K562 (cell line): ENCODE data around the gene COL15A1. TPM values are rescaled to one million over a fixed set of nuclear protein-coding genes. Genes with fewer than 3 reads are reported as not detected.

Experiments
- EGR1 ChIP-seq: fragments of 450-650 bp; conservative IDR thresholded peaks from 2 replicates; pipeline ENCODE4 v1.6.1; 2017; ENCODE audit warnings: mild to moderate bottlenecking
- HDAC1 ChIP-seq, 2 experiments: fragments of 450-650 bp; IDR thresholded peaks; 2 replicates each; pipeline ENCODE4 v1.6.1; 2016 to 2017; ENCODE audit warnings: inconsistent platforms in 1 of 2, mild to moderate bottlenecking in 1 of 2, moderate library complexity in 1 of 2
- HDAC3 ChIP-seq: fragments of 450-650 bp; IDR thresholded peaks from 2 replicates; pipeline ENCODE4 v1.6.1; 2018; ENCODE audit warnings: borderline replicate concordance, mild to moderate bottlenecking, moderate library complexity; ENCODE audit not compliant: partially characterized antibody
- HDGF ChIP-seq: fragments of 450-650 bp; IDR thresholded peaks from 2 replicates; pipeline ENCODE4 v1.6.1; 2016
- IFI16 ChIP-seq: fragments of 250-450 bp; sonication (Bioruptor Pico); IDR thresholded peaks from 2 replicates; pipeline ENCODE4 v2.1.2; 2022; ENCODE audit warnings: mild to moderate bottlenecking, inconsistent platforms
- NCOR1 ChIP-seq: fragments of 450-650 bp; IDR thresholded peaks from 2 replicates; pipeline ENCODE4 v1.6.1; 2016; ENCODE audit warnings: mild to moderate bottlenecking, moderate library complexity
- PTRF ChIP-seq: fragments of 450-650 bp; IDR thresholded peaks from 2 replicates; pipeline ENCODE4 v1.6.1; 2016; ENCODE audit warnings: mild to moderate bottlenecking, missing genetic modification characterization, missing compliant biosample characterization
- SRF ChIP-seq, 2 experiments: fragments of 250-450, 450-650 bp in 1 of 2; sonication (Bioruptor Pico) in 1 of 2; sonication (generic) in 1 of 2; formaldehyde crosslinking; IDR thresholded peaks; 2 replicates each; pipeline versions ENCODE4 v1.5.0 to v1.5.1; 2020 to 2022; ENCODE audit warnings: mild to moderate bottlenecking in 1 of 2, missing genetic modification reagents in 1 of 2
- SRSF7 ChIP-seq: fragments of 200-400 bp; formaldehyde crosslinking; optimal IDR thresholded peaks from 2 replicates; pipeline ENCODE3; 2017; ENCODE audit warnings: mild to moderate bottlenecking, low read depth, low read length
- ZBTB7A ChIP-seq: IDR thresholded peaks from 2 replicates; pipeline ENCODE4 v1.6.1; 2011; ENCODE audit warnings: low read depth, mild to moderate bottlenecking, low read length, moderate library complexity, borderline replicate concordance; ENCODE audit not compliant: control insufficient read depth
- ZNF165 ChIP-seq: fragments of 250-450 bp; sonication (Bioruptor Pico); IDR thresholded peaks from 2 replicates; pipeline ENCODE4 v1.4.0; 2020; ENCODE audit warnings: borderline replicate concordance
- ZNF431 ChIP-seq: sonication (generic); formaldehyde crosslinking; IDR thresholded peaks from 2 replicates; pipeline ENCODE4 v1.8.0; 2022; ENCODE audit warnings: mild to moderate bottlenecking, missing genetic modification reagents
- ZNF551 ChIP-seq: fragments of 250-450 bp; sonication (Bioruptor Pico); IDR thresholded peaks from 2 replicates; pipeline ENCODE4 v1.5.0; 2021; ENCODE audit warnings: mild to moderate bottlenecking, moderate library complexity
- ZNF785 ChIP-seq: fragments of 250-450 bp; sonication (Bioruptor Pico); IDR thresholded peaks from 2 replicates; pipeline ENCODE4 v1.4.0; 2020; ENCODE audit warnings: mild to moderate bottlenecking
- polyA plus RNA-seq, 8 experiments: library from polyadenylated mRNA; depleted of rRNA in 4 of 8; stranded (reverse) in 5 of 8; unstranded in 3 of 8; fragments of >200 nt; fragmentation: Nextera tagmentation in 2 of 8; fragmentation: Illumina TruSeq in 1 of 8; extraction: Ambion mirVana in 2 of 8; extraction: Trizol in 1 of 8; gene quantifications; 2 replicates each; pipeline versions ENCODE4 v1.2.1 to v1.2.3, GENCODE V29; 2011 to 2014; ENCODE audit warnings: inconsistent platforms in 1 of 8, missing spikeins in 1 of 8
- total RNA-seq, 7 experiments: library from RNA; depleted of rRNA in 6 of 7; stranded (reverse); fragments of >200 nt in 6 of 7; fragmentation: Illumina TruSeq in 2 of 7; extraction: Trizol in 2 of 7; gene quantifications; 2 replicates each; pipeline versions ENCODE4 v1.2.1 to v1.2.3, GENCODE V29; 2011 to 2021; ENCODE audit warnings: low replicate concordance in 1 of 7
- TF ChIP-seq, protein P1 (sequence below): fragments of 450-650 bp; formaldehyde crosslinking; conservative IDR thresholded peaks from 2 replicates; pipeline ENCODE4 v1.4.0; 2022; ENCODE audit warnings: mild to moderate bottlenecking, missing genetic modification characterization
- TF ChIP-seq, protein P2 (sequence below): fragments of 250-450 bp; sonication (Bioruptor Pico); IDR thresholded peaks from 2 replicates; pipeline ENCODE4 v1.8.0; 2021; ENCODE audit warnings: moderate library complexity, mild to moderate bottlenecking, inconsistent platforms
- TF ChIP-seq, protein P3 (sequence below): sonication (generic); formaldehyde crosslinking; IDR thresholded peaks from 2 replicates; pipeline ENCODE4 v1.8.0; 2022; ENCODE audit warnings: mild to moderate bottlenecking, missing genetic modification reagents
- TF ChIP-seq, protein P4 (sequence below): fragments of 250-450 bp; sonication (Bioruptor Pico); IDR thresholded peaks from 2 replicates; pipeline ENCODE4 v1.5.0; 2020; ENCODE audit warnings: mild to moderate bottlenecking, borderline replicate concordance

COL15A1 gene
- total and polyA plus RNA-seq, 9 of the 15 experiments (the other 6 are each of a cell fraction or from before 2014, with no cell fraction given), result 0.46 to 5.1 (median 2.6) TPM

DNA sequence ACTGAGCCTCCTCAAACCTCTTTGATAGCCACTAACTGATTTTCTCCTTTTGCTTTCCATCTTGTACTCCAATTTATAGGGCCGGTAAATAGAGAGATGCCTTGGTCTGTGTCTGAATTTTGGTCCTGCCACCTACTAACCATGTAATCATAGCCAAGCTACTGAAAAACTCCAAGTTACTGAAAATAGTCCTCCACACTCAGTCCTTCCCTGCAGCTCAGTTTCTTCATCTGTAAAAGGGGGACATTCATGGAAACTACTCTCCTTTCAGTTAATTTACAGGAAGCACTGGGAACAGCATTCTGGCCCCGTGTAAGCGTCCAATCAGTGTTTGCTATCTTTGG, 131.2 kb downstream of the COL15A1 start (continued):
- 0 out of 4 replicates have a peak, but pooled peaks of 1 of the 2 experiments have one; percentile 3 for TF ChIP-seq SRF (CRISPR knock-in tag; IDR thresholded peaks at IDR 0.05)
- TF ChIP-seq IFI16 (CRISPR knock-in tag), result no peak
- TF ChIP-seq, protein P1, sequence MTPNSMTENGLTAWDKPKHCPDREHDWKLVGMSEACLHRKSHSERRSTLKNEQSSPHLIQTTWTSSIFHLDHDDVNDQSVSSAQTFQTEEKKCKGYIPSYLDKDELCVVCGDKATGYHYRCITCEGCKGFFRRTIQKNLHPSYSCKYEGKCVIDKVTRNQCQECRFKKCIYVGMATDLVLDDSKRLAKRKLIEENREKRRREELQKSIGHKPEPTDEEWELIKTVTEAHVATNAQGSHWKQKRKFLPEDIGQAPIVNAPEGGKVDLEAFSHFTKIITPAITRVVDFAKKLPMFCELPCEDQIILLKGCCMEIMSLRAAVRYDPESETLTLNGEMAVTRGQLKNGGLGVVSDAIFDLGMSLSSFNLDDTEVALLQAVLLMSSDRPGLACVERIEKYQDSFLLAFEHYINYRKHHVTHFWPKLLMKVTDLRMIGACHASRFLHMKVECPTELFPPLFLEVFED (CRISPR knock-in tag), result 0 out of 2 replicates have a peak, but pooled peaks have one; percentile 24
- 0 out of 2 replicates have a peak, but pooled peaks have one; percentile 14 for TF ChIP-seq ZNF431 (CRISPR knock-in tag)
- no peak for TF ChIP-seq NCOR1
- no peak for TF ChIP-seq SRSF7
- TF ChIP-seq ZNF785, result no peak
- TF ChIP-seq ZNF551 (CRISPR knock-in tag), result no peak; the same call in 1 of the 2 replicates
- no peak for TF ChIP-seq HDAC3
- no peak for TF ChIP-seq EGR1
- no peak for TF ChIP-seq ZNF165
- TF ChIP-seq HDAC1 (IDR thresholded peaks at IDR 0.05), result peak in 1 of 2 experiments; percentile 59; a peak in 1 of 4 replicates
- TF ChIP-seq HDGF, result peak; percentile 90; the same call in 1 of the 2 replicates
- TF ChIP-seq, protein P2, sequence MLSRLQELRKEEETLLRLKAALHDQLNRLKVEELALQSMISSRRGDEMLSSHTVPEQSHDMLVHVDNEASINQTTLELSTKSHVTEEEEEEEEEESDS (CRISPR knock-in tag), result no peak
- TF ChIP-seq PTRF (tag), result 0 out of 2 replicates have a peak, but pooled peaks have one; percentile 48
- no peak for TF ChIP-seq ZBTB7A
- TF ChIP-seq, protein P3, sequence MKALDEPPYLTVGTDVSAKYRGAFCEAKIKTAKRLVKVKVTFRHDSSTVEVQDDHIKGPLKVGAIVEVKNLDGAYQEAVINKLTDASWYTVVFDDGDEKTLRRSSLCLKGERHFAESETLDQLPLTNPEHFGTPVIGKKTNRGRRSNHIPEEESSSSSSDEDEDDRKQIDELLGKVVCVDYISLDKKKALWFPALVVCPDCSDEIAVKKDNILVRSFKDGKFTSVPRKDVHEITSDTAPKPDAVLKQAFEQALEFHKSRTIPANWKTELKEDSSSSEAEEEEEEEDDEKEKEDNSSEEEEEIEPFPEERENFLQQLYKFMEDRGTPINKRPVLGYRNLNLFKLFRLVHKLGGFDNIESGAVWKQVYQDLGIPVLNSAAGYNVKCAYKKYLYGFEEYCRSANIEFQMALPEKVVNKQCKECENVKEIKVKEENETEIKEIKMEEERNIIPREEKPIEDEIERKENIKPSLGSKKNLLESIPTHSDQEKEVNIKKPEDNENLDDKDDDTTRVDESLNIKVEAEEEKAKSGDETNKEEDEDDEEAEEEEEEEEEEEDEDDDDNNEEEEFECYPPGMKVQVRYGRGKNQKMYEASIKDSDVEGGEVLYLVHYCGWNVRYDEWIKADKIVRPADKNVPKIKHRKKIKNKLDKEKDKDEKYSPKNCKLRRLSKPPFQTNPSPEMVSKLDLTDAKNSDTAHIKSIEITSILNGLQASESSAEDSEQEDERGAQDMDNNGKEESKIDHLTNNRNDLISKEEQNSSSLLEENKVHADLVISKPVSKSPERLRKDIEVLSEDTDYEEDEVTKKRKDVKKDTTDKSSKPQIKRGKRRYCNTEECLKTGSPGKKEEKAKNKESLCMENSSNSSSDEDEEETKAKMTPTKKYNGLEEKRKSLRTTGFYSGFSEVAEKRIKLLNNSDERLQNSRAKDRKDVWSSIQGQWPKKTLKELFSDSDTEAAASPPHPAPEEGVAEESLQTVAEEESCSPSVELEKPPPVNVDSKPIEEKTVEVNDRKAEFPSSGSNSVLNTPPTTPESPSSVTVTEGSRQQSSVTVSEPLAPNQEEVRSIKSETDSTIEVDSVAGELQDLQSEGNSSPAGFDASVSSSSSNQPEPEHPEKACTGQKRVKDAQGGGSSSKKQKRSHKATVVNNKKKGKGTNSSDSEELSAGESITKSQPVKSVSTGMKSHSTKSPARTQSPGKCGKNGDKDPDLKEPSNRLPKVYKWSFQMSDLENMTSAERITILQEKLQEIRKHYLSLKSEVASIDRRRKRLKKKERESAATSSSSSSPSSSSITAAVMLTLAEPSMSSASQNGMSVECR (CRISPR knock-in tag), result 0 out of 2 replicates have a peak, but pooled peaks have one; percentile 12
- TF ChIP-seq, protein P4, sequence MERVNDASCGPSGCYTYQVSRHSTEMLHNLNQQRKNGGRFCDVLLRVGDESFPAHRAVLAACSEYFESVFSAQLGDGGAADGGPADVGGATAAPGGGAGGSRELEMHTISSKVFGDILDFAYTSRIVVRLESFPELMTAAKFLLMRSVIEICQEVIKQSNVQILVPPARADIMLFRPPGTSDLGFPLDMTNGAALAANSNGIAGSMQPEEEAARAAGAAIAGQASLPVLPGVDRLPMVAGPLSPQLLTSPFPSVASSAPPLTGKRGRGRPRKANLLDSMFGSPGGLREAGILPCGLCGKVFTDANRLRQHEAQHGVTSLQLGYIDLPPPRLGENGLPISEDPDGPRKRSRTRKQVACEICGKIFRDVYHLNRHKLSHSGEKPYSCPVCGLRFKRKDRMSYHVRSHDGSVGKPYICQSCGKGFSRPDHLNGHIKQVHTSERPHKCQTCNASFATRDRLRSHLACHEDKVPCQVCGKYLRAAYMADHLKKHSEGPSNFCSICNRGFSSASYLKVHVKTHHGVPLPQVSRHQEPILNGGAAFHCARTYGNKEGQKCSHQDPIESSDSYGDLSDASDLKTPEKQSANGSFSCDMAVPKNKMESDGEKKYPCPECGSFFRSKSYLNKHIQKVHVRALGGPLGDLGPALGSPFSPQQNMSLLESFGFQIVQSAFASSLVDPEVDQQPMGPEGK (CRISPR knock-in tag), result no peak
